DMS153 (cell line): ENCODE data around the gene ATG7.

Experiments used
- DNase-seq: peaks from one replicate; lab custom pipeline; 2025; lab: John Stamatoyannopoulos, UW

The ATG7 gene

DNA sequence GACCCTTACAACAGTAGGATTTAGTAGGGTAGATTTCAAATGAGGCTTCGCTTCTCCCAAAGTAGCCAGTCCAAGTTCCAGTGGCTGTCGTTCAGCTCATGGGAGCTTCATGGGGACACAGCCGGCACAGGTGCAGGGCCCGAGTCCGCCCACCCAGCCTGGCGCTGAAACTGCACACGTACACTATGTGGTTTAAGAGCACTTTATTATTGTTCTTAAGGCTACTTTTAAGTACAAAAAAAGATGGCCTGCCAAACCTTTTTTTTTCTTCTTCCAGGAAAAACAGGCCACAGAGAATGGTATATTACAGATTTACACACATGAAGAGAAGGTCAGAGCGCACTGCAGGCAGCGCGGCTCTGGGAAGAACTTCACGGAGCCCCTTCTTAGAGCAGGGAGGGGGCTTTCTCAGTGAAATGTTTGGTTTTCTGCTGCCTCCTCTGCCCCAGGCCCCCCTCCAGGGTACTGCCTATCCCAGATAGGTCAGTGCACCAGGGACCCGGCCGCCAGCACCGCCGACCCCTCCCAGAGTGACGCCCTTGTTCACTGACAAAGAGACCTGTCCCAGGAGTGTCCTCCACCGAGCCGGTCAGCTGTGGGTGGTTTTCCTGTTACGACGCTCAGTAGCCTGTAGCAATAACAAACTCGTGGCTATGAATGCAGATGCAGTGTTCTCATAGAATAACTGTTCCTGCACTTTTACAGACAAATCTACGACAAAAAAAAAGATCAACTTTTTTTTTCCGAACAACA, 283.9 kb downstream of the ATG7 start:
- no peak for DNase-seq

DNA sequence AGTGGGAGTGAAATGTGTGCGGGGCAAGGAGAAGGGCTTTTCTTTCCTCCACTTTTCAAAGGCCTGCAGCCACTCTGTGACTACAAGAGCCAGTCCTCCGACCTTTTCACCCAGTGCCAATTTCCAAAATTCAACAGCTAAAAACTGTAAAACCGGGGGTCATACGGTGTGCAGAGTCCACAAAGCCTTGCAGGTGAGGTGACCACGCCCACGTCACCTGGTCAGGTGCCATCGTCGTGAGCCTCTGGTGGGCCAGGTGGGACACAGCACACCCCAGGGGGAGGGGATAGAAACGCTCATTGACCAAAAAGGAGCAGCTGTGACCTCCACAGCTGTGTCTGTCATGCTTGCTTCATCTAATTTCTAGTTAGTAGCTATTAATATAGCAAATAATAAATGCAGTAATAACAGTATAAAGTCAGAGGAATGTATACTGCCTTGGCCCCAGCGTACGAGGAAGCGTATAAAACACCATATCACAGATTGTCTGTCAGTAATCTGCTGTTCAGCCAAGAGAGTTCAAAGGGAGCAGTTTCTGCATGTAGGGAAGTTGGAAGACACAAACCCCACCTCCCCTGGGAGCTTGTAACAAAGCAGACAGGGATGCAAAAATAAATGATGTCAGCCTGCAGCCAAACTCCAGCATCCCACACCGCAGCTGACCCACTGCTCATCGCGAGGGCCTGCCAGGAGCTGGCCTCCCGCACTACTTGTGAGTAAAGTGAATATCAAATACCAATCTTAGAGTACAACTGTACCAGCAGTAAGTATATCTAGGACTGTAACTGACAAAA, 284.9 kb downstream of the ATG7 start:
- no peak for DNase-seq

DNA sequence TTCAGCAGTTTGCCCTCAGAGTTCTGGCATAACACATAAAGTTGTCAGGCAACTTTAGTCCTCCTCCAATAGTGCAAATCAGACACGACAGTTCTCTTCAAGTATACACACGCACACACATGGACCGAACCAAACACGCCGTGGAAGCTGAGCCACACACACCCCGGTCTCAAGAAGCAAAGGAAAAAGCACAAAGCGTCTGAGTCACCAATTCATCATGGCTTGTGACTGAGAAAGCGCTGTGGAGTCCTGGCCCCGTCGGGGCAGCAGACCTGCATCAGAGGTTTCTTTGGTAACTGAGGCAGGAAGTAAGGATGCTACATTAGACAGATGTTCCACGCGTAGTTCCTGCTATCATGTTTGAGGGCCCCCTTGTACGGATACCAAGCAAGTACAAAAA, 285.8 kb downstream of the ATG7 start:
- no peak for DNase-seq

DNA sequence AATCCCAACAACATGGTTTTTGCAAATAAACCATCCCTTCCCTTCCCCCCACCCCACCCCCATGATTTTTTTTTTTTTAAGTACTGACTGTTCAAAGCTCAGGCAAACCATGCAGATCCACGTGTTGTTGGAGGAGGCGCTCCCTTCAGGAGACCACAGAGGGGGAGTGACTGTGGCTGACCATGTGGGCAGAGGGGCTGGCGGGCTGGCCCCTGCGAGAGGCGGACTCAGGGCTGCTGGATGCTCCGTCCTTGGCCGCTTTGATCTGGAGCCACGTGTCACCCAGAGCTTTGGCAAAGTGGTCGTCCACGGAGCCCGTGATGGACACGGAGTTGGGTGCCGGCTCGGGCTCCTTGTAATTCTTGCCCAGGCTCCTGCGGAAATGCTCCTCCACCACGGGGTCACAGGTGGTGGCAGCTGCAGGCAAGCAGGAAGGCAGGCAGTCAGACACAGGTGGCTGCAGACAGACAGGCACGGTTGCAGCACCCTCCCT, 286.3 kb downstream of the ATG7 start:
- no peak for DNase-seq

DNA sequence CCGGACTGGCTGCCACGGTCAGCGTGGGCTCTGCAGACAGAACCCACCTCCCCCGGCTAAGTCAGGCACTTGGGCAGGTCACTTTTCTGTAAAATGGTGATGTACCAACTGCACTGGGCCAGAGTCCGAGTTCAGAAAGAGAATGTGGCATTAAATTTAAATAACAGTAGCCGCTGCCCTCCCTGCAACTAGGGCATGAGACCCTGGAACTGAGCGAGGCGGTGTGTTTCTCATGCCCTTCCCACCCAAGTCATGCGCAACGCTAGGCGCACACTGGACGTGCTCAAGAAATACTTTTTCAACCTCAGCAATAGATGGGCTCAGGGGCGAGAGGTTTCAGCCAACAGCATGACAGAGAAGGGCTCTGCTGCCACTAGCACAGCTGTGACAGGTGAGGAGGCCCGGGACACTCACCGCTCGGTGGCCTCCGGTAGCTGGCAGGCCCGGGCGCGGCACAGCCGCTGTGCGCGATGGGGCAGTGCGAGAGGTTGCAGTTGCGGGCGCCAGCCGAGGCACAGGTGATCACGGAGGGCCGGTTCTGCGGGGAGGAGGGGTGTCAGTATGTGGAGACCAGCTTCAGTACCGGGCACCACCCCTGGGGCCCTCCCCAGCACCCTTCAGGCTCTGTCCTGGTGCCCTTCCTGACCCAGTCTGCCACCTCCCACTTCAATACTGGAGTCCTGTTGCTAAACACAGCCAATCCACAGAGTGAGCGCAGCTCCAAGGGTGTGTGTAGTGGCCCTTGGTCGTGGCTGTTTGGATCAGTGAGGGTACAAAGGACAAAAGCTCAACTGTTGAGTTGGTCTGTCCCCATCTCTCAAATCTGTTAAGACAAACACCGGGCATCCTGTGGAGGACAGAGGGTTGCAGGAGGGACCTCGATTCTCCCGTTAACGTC, 287.0 kb downstream of the ATG7 start:
- DNase-seq, result no peak

DNA sequence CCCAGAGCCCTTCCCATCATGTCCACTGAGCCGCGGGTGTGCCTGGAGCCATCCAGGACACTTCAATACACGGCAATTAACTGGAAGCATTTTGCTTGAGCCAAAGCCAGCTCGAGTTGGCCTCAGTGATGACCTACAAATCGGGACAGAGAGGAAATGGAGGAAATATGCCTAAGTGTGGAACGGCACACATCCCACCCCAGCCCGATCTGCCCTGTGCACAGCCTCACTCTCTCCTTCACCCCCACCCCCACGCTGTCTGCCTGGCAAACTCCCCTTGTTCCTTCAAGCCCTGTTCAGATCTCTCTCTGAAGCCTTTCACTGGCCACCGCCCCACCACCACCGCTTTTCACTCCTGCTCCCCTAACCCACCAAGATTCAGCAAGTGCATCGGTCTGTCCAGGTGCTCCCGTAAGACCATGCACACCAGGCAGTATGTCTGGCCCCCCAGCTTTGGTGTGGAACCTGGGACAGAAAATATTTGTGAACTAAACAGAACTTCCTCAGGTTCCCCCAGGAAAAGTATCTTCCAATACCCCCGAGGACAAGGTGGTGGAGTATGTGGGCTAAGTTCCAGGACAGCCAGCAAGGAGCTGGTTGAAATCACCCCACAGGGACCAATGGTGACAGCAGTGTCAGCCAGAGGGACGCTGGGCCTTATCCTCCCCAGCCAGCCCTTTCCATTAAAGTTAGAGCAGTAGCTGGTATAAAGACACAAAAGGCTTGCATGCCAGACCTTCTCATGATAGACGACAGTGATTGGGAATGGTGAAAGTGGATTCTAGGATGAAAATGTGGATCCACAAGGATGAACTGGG, 287.8 kb downstream of the ATG7 start:
- no peak for DNase-seq

DNA sequence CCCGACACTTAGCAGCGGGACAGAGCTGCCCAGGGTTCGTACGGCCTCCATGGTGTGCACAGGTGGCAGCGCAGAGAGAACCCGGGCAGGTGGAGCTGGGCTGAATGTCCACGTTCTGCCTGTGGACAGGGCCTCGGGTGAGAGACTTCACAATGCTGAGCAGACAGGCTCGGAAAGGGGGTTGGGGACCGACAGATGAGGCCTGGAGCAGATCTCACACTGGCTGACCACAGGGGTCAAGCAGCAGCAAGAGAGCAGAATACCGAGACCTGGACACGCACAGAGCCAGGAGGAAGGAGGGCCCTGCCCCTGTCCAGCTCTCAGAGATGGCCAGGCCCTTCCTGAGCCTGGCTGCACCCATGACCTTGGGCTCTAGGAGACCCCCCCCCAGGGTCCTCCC, 288.5 kb downstream of the ATG7 start:
- DNase-seq, result no peak

DNA sequence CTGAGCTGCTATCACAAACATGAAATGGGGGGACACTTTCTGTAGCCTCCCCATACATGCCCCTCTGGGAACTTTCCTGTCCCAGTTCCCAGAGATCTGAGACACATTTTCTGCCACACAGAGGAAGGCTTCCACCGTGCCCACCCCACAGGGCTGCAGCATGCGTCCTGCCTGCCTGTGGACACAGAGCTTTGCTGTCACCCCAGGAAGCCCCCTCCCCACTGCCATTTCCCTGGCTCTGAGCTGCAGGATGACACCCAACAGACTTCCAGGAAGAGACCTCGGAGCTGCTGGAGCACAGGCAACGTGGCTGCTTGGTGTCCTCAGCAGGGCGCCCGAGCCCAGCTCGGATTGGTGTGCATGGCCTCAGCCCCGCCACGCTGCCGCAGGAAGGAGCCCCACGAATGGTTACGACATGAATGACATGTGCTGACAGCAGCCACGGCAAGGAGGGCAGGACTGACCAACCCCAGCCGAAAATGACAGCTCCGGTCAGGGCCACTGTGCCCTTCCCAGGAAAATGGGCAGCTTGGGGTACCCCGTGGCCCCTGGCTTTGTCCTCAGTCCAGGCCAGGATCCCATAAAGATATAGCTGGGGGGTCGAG, 290.2 kb downstream of the ATG7 start:
- no peak for DNase-seq

DNA sequence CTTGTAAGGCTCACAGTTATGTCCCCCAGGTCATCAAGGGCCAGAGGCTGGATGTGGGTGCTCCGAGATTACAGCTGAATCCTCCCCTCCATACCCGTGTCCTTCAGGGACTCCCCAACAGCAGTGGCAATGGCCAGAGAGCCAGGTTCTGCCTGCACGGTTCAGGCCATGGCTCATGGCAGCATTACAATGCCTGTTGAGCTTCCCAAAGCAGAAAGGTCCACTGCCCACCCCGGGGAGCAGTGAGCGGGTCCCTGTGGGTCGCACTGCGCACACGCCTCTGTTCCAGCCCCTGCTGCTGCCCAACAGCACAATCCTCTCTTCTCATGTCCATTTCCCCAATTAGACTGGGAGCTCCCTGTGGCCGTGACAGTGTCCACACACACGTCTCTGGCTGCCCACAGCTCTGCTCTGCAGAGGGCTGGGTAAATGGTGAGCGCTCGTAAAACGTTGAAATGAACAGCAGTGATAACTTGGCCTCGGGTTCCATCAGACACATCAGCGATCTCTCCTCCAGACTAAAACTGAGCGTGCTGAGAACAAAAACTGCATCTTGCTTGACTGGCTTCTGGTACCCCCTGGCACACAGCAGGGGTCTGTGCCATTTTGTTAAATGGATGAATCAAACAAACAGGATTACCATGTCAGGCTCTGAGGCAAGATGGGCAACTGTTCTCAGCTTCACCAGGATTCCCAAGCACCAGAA, 291.1 kb downstream of the ATG7 start:
- DNase-seq, result no peak

DNA sequence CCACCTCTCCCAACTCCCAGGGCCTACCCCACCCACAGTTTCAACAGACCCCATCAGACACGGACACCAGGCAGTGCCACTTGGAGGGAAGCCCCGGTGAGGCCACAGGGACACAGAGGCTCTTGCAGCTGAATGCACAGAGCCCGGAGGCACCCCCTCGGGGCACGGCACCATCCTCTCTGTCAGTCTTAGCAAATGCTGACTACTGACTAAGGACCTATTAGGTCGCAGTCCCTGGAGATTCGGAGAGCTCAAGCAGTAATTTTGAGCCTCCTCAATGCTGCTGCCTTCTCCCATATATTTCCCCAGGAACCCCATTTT, 291.6 kb downstream of the ATG7 start:
- DNase-seq, result no peak

- no peak for DNase-seq
Measured at GRCh38 chr3:11564577-11565001, 292.4 kb downstream of the ATG7 start.

DNA sequence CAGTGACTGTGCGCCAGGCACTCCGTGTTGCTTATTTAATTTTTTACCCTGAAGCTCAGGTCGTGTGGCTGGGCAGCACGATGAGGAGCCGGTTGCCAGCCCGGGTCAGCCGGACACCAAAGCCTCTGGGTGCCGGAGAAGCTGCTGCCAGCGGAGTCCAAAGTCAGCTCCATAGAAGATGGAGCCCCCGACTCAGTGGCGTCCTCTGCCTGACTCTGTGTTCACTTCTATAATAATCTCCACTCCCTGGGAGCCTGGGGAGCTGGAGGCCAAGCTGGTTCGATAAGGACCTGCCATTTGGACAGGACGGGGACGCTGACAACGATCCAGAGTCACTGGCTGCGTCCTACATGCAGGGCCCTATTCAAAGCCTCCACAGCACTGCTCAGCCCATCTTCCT, 292.9 kb downstream of the ATG7 start:
- no peak for DNase-seq

DNA sequence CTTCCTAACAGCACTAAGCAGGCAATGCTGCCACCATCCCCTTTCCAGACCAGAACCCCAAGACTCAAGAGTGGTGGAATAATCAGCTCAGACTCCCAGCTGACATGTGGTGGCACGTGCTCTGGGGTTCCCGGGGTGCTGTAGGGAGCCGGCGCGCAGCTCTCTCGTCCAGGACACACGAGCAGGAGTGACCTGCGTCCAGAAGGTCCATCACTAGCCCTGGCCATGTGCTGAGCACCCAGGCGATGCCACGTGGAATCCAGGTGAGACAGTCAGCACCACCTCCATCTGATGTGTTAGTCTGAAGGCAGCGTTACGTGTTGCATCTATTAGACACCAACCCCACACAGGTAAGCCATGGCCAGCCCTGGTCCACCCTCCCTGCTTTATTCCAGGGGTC, 293.3 kb downstream of the ATG7 start:
- no peak for DNase-seq

- no peak for DNase-seq
Measured at GRCh38 chr3:11565932-11566331, 293.7 kb downstream of the ATG7 start.

DNA sequence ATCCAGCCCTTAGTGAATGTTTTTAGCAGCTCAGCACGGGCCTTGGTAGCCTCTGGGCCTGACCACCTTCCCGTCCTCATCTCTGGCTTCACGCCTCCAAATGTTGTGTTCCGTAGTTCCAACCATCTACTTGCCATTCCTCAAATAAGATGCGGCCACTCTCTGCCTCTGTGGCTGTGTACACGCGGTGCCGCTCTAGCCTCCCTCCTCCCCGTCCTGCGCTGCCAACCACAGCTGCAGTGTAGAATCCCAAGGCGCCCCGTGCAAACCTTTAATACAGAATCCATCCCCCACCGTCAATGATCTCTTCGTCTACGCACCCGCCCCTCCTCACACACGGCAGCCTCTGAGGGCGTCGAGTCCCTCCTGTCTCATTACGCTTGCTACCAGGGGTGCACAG, 294.3 kb downstream of the ATG7 start:
- no peak for DNase-seq

- no peak for DNase-seq
Measured at GRCh38 chr3:11566916-11567315, 294.7 kb downstream of the ATG7 start.

DNA sequence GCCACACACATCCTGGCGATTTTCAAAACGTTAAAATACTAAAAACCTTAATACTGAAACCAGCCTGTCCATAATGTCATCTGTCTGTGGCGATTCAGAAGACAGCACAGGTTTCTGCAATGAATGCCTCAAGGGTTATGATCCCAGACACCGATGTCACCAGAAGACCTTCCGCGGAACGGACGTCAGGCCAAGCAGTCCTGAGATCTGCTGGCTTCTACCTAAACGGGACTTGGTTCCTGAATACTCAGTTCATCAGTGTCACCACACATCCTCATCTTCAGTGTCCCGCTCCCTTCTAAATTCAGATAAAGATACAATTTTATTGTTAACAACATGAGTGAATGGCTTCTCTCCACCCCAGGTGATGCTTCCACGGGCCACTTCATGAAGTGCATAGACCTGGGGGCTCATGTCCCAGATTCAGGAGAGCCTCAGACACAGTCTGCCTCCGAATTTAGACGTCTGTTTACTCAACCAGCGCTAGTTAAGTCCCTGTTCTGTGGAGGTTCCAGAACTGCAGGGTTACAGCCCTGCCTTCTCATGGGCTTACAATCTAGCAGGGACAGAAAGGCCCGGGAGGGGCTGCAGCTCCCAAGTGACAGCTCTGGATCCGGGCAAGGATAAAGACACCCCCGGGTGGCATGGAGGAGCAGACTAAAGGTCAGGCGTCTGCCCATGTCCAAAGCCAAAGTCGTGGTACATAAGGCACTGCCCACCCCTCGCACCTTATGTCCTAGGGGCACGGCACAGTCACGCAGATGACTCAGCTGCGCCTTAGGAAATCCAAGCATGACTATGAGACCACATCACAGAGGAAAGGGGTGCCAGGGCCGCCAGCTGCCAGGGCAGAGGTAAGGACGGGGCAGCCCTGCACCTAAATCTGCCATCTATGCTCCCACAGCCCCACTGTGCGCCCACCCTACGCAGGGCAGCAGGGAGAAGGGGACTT, 295.6 kb downstream of the ATG7 start:
- DNase-seq, result no peak

DNA sequence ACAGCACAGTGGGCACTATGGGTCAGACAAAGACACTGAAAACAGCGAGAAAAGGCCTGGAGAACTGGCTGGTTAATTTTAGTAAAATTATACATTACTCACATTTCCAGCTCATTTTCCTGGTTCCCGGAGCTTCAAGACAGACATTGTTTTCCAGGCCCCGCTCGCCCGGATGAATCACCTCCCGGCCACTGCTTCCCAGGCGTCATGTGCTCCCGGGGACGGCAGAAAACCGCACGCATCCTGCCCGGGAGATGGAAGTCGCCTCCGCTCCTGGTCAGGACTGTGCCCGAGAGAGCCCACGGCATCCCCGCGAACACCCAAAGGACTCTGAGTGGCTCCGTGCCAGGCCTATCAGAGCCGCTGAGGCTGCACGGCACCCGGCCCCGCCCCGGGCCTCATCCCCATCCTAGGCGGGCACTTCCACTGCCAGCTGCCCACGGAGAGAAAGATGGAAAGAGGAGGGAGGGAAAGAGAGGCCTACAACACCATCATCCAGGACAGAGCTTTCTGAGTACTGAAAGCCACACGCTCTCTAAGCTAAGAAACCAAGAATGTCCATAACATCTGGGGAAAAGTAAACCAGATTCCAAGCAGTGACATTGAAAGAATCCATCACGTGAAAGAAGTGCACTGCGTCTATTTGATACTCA, 296.4 kb downstream of the ATG7 start:
- DNase-seq, result no peak
